Right lobe of liver (tissue), 4 donors: ENCODE results near the gene EPHA2.

Experiments used
- CTCF ChIP-seq, 4 donors: fragments of 200-600 bp in 3 of 4; fragments of 450-650 bp in 1 of 4; IDR thresholded peaks; one replicate each; pipeline versions ENCODE4 v1.5.1 to v1.8.0; 2016 to 2022; ENCODE audit warnings: antibody characterized with exemption in 4 of 4, mild to moderate bottlenecking in 2 of 4
- POLR2A ChIP-seq: fragments of 450-650 bp; IDR thresholded peaks from one replicate; pipeline ENCODE4 v1.6.1; 2017; ENCODE audit warnings: antibody characterized with exemption, mild to moderate bottlenecking
- donor health status: DM: no; HTN: no; CAD: no.
- donor health status: DM: no; HTN: no; CAD: no.
- donor health status: DM: no; HTN: yes; CAD: no.

GRCh38 chr1:16180291-16180824 lies 24.5 kb upstream of the EPHA2 start:
- no peak for TF ChIP-seq CTCF (IDR thresholded peaks at IDR 0.05)
- TF ChIP-seq POLR2A, result no peak
